ENCODE measurements around the gene PARD3B.

- TF ChIP-seq CTCF (IDR thresholded peaks at IDR 0.05) (no peak), POLR2A (IDR thresholded peaks at IDR 0.05) (no peak), POLR2AphosphoS5 (IDR thresholded peaks at IDR 0.05) (no peak)
Measured at GRCh38 chr2:205557873-205558272, 1012.6 kb downstream of the PARD3B start.

All from transverse colon (tissue), 4 donors.